ENCODE results near the gene NDNF. TPM values are rescaled to one million over a fixed set of nuclear protein-coding genes. Genes with fewer than 3 reads are reported as not detected.

NDNF gene
- total RNA-seq, 1 donor from 2014 or later: 4.1 TPM

GRCh38 chr4:121070696-121071639 is 1.4 kb downstream of the NDNF start:
- DNase-seq: peak; percentile 34

- no peak for DNase-seq
These were observed 2.1 kb downstream of the NDNF start for GRCh38 chr4:121070274-121070673.

GRCh38 chr4:121069430-121069829 is 2.9 kb downstream of the NDNF start:
- no peak for DNase-seq

- no peak for DNase-seq
These were observed 7.9 kb downstream of the NDNF start for GRCh38 chr4:121064482-121064881.

- no peak for DNase-seq
These were observed 9.8 kb downstream of the NDNF start for GRCh38 chr4:121062521-121062920.

- DNase-seq: no peak
These were observed 10.5 kb downstream of the NDNF start for GRCh38 chr4:121061861-121062260.

- no peak for DNase-seq
These were observed 11.1 kb downstream of the NDNF start for GRCh38 chr4:121061215-121061614.

GRCh38 chr4:121057466-121057922 is 14.8 kb downstream of the NDNF start:
- no peak for DNase-seq

- no peak for DNase-seq
These were observed 16.3 kb downstream of the NDNF start for GRCh38 chr4:121056066-121056465.

- no peak for DNase-seq
These were observed 18.0 kb downstream of the NDNF start for GRCh38 chr4:121054373-121054772.

- DNase-seq: no peak
These were observed 18.7 kb downstream of the NDNF start for GRCh38 chr4:121053601-121054143.

- DNase-seq: peak; percentile 7
These were observed 22.0 kb downstream of the NDNF start for GRCh38 chr4:121050300-121050699.

GRCh38 chr4:121049072-121049599 is 23.2 kb downstream of the NDNF start:
- no peak for DNase-seq

- DNase-seq: no peak
These were observed 24.2 kb downstream of the NDNF start for GRCh38 chr4:121048165-121048564.

GRCh38 chr4:121041307-121042090 is 30.8 kb downstream of the NDNF start:
- DNase-seq: no peak

GRCh38 chr4:121034017-121034416 is 38.3 kb downstream of the NDNF start:
- no peak for DNase-seq

GRCh38 chr4:121030711-121031110 is 41.6 kb downstream of the NDNF start:
- no peak for DNase-seq

- no peak for DNase-seq
These were observed 42.2 kb downstream of the NDNF start for GRCh38 chr4:121030131-121030530.

GRCh38 chr4:121026034-121026433 is 46.3 kb downstream of the NDNF start:
- DNase-seq: no peak

GRCh38 chr4:121025540-121025939 is 46.8 kb downstream of the NDNF start:
- DNase-seq: no peak

GRCh38 chr4:121018543-121018942 is 53.8 kb downstream of the NDNF start:
- DNase-seq: no peak

- DNase-seq: no peak
These were observed 55.7 kb downstream of the NDNF start for GRCh38 chr4:121016611-121017010.

- no peak for DNase-seq
These were observed 56.9 kb downstream of the NDNF start for GRCh38 chr4:121015421-121015820.

Data from dermis blood vessel endothelial cell (primary cell).